Measurements from ENCODE around the gene NUP62.

NUP62 gene

GRCh38 chr19:49881186-49881585, 48.1 kb downstream of the NUP62 start:
- DNase-seq (ENCODE audit: low read depth in 2 of 2) = no peak

GRCh38 chr19:49880162-49880869, 49.0 kb downstream of the NUP62 start:
- DNase-seq (ENCODE audit: low read depth in 2 of 2) = no peak

- DNase-seq (ENCODE audit: low read depth in 2 of 2) = no peak
Observed at GRCh38 chr19:49879243-49879963, 49.9 kb downstream of the NUP62 start.

- DNase-seq (ENCODE audit: low read depth in 2 of 2) = no peak
Observed at GRCh38 chr19:49878744-49879070, 50.6 kb downstream of the NUP62 start.

- peak; percentile 97 to 99 for DNase-seq (ENCODE audit: low read depth in 2 of 2)
Observed at GRCh38 chr19:49877879-49878743, 51.2 kb downstream of the NUP62 start.

- DNase-seq (ENCODE audit: low read depth in 2 of 2) = peak; percentile 94 to 97
Observed at GRCh38 chr19:49877020-49877878, 52.1 kb downstream of the NUP62 start, which contains the start of the genes AKT1S1 and TBC1D17. TSS of gene AKT1S1 (minus strand) at chr19:49877355. CDS start at chr19:49873295, 4,060 bp downstream. TSS of gene TBC1D17 (plus strand) at chr19:49877702. CDS start at chr19:49877724, 22 bp downstream.

- DNase-seq (ENCODE audit: low read depth in 2 of 2) = peak; percentile 93 to 95
Observed at GRCh38 chr19:49876422-49877019, 52.8 kb downstream of the NUP62 start.

- no peak for DNase-seq (ENCODE audit: low read depth in 2 of 2)
Observed at GRCh38 chr19:49875857-49876421, 53.4 kb downstream of the NUP62 start.

- no peak for DNase-seq (ENCODE audit: low read depth in 2 of 2)
Observed at GRCh38 chr19:49875177-49875576, 54.1 kb downstream of the NUP62 start.

- DNase-seq (ENCODE audit: low read depth in 2 of 2) = no peak
Observed at GRCh38 chr19:49874503-49875157, 54.7 kb downstream of the NUP62 start.

GRCh38 chr19:49873834-49874233, 55.5 kb downstream of the NUP62 start:
- DNase-seq (ENCODE audit: low read depth in 2 of 2) = no peak

- no peak for DNase-seq (ENCODE audit: low read depth in 2 of 2)
Observed at GRCh38 chr19:49873129-49873521, 56.2 kb downstream of the NUP62 start.

- no peak for DNase-seq (ENCODE audit: low read depth in 2 of 2)
Observed at GRCh38 chr19:49872245-49873128, 56.8 kb downstream of the NUP62 start.

- no peak for DNase-seq (ENCODE audit: low read depth in 2 of 2)
Observed at GRCh38 chr19:49871349-49871985, 57.8 kb downstream of the NUP62 start.

GRCh38 chr19:49870309-49870901, 58.9 kb downstream of the NUP62 start:
- DNase-seq (ENCODE audit: low read depth in 2 of 2) = no peak

- peak; percentile 81 to 82 for DNase-seq (ENCODE audit: low read depth in 2 of 2)
Observed at GRCh38 chr19:49869484-49870308, 59.6 kb downstream of the NUP62 start.

GRCh38 chr19:49869009-49869483, 60.3 kb downstream of the NUP62 start:
- no peak for DNase-seq (ENCODE audit: low read depth in 2 of 2)
